Stimulated activated CD8-positive, alpha-beta memory T cell treated with anti-CD3 and anti-CD28 coated beads, Interleukin-7, amount 100 ng/mL, for 48 hours (primary cell): ENCODE measurements around the gene CLPTM1L.
"Not testable (repeated sequence)": the region's sequence is repeated elsewhere in the genome, so short reads cannot be mapped to it uniquely, and the experiment has no call there.

Experiments
- DNase-seq, 2 donors: peaks; one replicate each; pipeline ENCODE4 v3.0.0-alpha.2; 2020; ENCODE audit warnings: low read depth in 1 of 2; ENCODE audit errors: extremely low read depth in 1 of 2

The CLPTM1L gene

GRCh38 chr5:1360861-1361260, 16.0 kb upstream of the CLPTM1L start:
- DNase-seq: no peak

- DNase-seq: not testable (repeated sequence)
Observed at GRCh38 chr5:1360367-1360766, 15.5 kb upstream of the CLPTM1L start.

- no peak for DNase-seq
Observed at GRCh38 chr5:1359713-1360112, 14.8 kb upstream of the CLPTM1L start.

GRCh38 chr5:1359031-1359645, 14.2 kb upstream of the CLPTM1L start:
- DNase-seq: no peak

GRCh38 chr5:1358726-1359025, 13.8 kb upstream of the CLPTM1L start:
- no peak for DNase-seq

GRCh38 chr5:1357946-1358725, 13.2 kb upstream of the CLPTM1L start:
- no peak for DNase-seq

GRCh38 chr5:1356873-1357787, 12.2 kb upstream of the CLPTM1L start:
- DNase-seq: no peak

- no peak for DNase-seq
Observed at GRCh38 chr5:1354576-1354975, 9.7 kb upstream of the CLPTM1L start.

- no peak for DNase-seq
Observed at GRCh38 chr5:1352231-1353219, 7.6 kb upstream of the CLPTM1L start.

- DNase-seq: no peak
Observed at GRCh38 chr5:1351156-1351555, 6.3 kb upstream of the CLPTM1L start.

GRCh38 chr5:1349246-1349645, 4.3 kb upstream of the CLPTM1L start:
- DNase-seq: no peak

GRCh38 chr5:1348986-1349245, 4.0 kb upstream of the CLPTM1L start:
- DNase-seq: no peak

- no peak for DNase-seq
Observed at GRCh38 chr5:1347571-1347970, 2.7 kb upstream of the CLPTM1L start.

GRCh38 chr5:1346627-1347440, 1.9 kb upstream of the CLPTM1L start:
- DNase-seq: no peak

- no peak for DNase-seq
Observed at GRCh38 chr5:1345876-1346626, 1.2 kb upstream of the CLPTM1L start.

- no peak for DNase-seq
Observed at GRCh38 chr5:1343931-1344901, 683 bp downstream of the CLPTM1L start.

GRCh38 chr5:1343315-1343751, 1.6 kb downstream of the CLPTM1L start:
- DNase-seq: no peak

GRCh38 chr5:1342711-1343110, 2.2 kb downstream of the CLPTM1L start:
- not testable (repeated sequence) for DNase-seq
